Left ventricle myocardium superior (tissue), 1 donor: ENCODE measurements around the gene KCTD10. TPM values are rescaled to one million over a fixed set of nuclear protein-coding genes. Genes with fewer than 3 reads are reported as not detected.
A peak's percentile ranks its signal among the peaks of the same experiment; 100 is the strongest.

Experiments used
- ATAC-seq: fragments of 200-7000 bp; cut with Tn5 transposase; one replicate; pipeline ENCODE4 v1.9.1; 2020; ENCODE audit warnings: mild to moderate bottlenecking, moderate library complexity
- DNase-seq: peaks from one replicate; pipeline ENCODE4 v3.0.0-alpha.2; 2020
- intact Hi-C: fragments of 100-400 bp; cut with micrococcal nuclease; formaldehyde crosslinking; loops from one replicate; pipeline ENCODE4 v1.11.0; 2022
- total RNA-seq: library from RNA; stranded (reverse); fragmentation: NEBNext Ultra II Directional; extraction: Animal tissue kit (Norgen Biotek cat#: 25700); gene quantifications from one replicate; pipeline ENCODE4 v1.2.1, GENCODE V29; 2021
- donor health status: DM: no; HTN: yes; CAD: no; lungs with severe emphysema.

KCTD10 gene
- total RNA-seq, 1 donor from 2014 or later = 29.8 TPM

DNA sequence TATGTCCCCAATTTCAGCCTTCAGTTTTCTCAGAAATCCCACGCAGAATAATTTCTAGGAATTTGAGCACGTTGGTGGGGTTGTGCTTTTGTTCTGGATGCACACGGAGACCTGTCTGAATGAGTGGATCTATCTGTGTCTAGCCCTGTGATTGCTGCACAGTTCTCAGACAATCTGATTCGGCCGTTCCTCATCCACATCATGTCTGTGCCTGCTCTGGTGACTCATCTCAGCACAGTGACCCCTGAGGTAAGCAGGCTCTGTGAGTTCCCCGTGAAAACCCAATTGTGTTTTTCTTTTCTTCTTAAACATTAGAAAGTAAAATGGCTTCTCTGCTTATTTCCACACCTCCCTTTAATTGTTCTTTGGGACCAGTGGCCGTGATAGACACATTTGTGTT, 20.6 kb upstream of the KCTD10 start:
- DNase-seq (no peak), ATAC-seq (no peak)
- intact Hi-C loops = no loop called here

DNA sequence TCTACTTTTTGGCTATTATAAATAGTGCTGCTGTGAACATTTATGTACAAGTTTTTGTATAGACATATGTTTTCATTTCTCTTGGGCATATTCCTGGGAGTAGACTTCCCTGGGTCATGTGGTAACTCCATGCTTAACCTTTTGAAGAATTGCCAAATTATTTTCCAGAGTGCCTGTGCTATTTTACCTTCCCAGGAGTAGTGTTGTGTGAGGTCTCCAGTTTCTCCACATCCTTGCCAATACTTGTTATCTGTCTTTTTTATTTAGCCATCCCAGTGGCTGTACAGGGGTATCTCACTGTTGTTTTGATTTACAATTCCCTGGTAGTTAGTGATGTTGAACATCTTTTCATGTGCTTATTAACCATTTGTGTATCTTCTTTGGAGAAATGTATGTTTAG, 19.2 kb upstream of the KCTD10 start:
- intact Hi-C loops = no loop called here
- ATAC-seq = peak; percentile 19
- no peak for DNase-seq

DNA sequence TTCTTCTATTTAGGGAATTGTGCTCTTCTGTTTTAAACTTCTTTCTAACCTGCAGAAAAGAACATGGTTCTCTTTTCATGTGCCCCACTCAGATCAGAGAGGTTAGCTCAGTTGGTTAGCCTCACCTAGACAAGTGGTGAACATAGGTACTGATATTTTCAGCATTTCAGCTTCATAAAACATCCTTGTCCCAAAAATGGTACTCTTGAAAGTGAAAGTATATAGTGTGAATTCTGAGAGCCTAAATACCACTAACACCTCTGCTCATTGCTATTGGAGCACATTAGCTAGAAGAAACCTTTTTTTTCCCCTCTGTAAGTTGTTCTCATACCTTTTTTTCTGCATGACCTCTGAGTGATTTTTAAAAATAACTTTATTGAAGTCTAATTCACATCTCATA, 17.9 kb upstream of the KCTD10 start:
- ATAC-seq (no peak), DNase-seq (no peak)
- intact Hi-C loops = no loop called here

DNA sequence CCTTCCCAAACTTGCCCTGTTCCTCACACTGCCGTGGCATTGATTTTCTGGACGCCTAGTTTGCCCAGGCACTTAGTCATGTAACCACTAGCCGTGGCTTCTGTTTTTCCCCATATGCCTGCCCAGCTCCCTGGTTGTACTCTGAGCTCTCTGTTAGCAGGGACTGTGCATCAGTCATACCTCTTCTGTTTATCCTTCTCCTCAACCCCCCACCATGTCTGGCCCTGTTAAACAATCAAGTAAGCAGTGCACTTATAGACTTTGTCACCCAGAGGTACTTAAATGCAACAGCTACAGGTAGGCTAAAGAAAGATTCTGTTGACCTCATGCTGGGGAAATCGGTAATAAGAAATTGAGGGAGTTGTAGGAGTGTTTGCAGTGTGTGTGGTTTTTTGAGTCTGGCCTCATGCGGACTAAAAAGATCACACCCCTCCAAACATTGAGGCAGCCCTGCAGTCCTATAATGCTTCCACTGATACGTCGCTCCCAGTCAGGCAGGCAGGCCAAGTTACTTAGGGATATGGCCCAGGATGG, 17.3 kb upstream of the KCTD10 start:
- intact Hi-C loops = no loop called here
- no peak for DNase-seq
- no peak for ATAC-seq

DNA sequence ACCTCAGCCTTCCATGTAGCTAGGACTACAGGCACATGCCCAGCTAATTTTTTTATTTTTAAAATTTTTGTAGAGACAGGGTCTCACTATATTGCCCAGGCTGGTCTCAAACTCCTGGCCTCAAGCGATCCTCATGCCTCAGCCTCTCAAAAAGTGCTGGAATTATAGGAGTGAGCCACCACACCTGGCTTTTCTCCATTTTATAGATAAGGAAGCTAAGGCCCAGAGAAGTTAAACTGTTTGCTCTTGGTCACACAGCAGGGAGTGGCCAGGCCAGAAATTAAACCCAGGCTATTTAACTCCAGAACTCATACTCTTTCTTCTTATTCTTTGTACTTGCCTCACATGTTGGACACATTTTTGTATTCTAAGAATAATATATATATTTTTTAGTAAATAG, 16.8 kb upstream of the KCTD10 start:
- DNase-seq (no peak), ATAC-seq (no peak)
- intact Hi-C loops = no loop called here

DNA sequence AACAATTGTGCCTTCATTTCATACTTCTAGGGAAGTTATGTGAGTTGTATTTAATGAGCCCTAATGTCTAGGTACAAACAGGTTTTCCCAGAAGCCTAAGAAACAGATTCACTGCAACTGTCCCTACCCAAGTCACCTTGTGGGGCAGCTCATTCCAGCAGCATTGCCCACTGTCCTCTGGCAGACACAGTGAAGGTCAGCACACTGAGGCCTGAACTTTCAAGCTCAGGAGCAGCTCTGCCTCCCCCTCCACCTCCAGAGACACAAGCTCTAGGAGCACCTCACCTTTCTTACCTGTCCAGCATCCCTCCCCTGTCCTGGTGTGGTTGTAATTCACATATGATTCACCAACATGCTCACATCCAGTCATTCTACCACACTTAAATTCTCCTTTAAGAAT, 16.0 kb upstream of the KCTD10 start:
- DNase-seq (no peak), ATAC-seq (peak; percentile 77)
- intact Hi-C loops = no loop called here

DNA sequence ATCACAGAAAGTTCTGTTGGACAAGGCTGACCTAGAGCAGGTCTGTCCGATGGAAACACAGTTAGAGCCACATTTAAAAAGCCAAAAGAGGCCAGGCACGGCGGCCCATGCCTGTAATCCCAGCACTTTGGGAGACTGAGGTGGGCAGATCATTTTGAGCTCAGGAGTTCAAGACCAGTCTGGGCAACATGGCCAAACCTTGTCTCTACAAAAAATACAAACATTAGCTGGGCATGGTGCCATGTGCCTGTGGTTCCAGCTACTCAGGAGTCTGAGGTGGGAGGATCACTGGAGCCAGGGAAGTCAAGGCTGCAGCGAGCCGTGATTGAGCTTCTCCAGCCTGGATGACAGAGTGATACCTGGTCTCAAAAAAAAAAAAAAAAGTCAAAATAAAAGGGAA, 15.3 kb upstream of the KCTD10 start:
- DNase-seq = no peak
- ATAC-seq = no peak
- intact Hi-C loops = no loop called here

DNA sequence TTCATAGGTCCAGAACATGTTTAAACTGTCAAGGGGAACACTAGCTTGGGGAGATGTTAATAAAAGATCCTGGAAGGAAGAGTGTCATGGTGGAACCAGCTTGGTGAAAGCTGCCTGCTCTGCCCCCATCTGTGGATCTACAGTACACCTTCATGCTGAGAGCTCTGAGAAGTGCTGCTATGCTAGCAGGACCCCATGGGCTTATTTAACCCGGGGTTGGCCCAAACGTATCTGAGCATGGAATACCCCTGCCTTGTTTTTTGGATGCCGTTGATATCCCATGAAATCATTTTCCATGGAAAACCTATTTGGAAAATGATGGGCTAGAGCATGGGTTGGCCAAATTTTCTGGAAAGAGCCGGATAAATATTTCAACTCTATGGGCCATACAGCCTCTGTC, 14.6 kb upstream of the KCTD10 start:
- DNase-seq (no peak), ATAC-seq (no peak)
- intact Hi-C loops = no loop called here

DNA sequence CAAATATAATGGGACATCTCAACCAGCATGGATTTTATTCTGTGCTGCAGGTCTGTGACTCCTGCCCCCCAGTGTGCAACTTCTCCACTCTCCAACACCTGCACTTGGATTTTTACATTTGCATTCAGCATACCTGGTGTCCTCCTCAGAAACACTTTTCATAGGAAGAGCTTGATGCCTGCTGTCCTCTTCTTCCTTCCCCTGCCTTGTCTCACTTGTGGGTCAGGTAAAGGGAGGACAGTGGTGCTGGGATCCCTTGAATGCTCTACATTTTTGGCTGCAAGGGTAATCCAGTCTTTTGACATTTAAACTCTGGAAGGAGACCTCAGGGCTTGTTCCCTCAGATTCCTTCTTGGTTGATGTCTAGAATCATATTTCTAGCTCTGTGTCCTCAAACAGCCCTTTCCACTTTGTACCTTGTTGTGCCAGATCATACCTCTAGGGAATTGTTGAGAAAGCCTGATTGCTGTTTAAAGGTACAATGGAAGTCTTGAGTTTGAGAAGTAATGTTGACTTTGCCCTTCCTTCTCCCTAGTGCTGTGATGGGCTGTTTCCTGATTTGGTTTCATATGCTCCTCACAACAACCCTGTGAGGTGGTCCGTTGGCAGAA, 13.0 kb upstream of the KCTD10 start:
- no peak for DNase-seq
- intact Hi-C loops = no loop called here
- no peak for ATAC-seq

DNA sequence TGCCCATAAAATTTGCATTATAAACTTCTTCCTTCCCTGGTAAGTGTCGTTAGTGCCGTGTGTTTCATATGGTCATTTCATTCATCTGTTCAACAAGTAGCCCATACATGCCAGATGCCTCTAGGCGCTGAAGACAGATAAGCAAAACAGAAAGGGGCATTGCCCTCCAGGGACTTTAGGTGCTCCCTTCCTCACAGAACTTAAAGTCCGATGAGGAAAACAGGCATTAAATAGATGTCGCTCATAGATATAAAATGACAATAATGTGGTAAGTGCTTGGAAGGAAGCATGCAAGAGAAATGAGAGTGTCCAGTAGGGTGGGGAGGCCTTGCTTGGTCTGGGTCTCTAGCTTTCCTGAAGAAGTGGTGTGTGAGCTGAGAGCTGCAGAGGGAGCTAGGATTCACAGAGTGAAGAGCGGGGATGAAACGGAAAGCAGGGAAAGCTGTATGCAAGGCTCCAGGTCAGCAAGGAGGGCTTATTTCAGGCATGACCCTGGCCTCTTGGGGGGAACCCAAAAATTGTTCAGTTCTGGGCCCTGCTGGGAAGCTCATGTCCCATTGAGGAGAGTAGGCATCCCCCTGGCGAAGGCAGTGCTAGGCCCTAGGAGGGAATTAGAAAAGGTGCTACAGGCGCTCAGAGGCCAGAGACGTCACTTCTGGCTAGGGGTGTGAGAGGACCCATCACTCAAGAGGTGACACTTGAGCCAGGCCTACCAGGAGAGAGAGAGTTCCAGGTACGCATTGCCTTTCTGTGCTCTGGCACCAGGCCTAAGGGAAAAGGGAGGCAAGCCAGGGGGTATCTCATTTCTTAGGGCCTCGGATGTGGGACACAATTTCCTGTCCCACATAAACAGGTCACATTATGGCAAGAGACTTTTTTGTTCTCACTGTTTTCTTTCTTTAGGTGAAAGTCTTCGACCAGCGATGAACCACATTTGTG, 12.2 kb upstream of the KCTD10 start:
- ATAC-seq = no peak
- intact Hi-C loops = no loop called here
- DNase-seq = no peak

DNA sequence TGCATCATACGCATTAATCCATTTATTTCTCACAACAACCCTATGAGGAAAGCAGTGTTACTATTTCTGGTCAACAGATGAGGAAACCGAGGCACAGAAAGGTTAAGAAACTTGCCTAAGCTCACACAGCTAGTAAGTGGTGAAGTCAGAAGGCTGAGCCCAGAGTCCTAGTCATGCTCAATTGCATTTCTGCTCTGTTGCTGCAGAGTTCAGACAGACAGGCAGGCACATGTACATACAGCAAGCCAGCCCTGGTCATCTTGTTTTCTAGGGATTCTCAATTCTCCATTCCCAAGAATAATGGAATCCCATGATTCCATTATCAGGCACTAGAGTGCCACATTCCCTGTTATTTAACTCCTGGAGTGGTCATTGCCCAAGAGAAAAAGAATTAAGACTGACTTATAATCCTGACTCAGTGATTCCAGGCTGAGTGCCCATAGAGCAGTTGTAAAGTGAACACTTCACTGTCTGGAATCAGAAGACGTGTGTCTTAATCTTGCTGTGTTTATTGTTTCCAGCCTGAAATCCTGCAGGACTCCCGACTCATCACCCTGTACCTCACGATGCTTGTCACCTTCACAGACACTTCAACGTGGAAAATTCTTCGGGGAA, 11.1 kb upstream of the KCTD10 start:
- no peak for ATAC-seq

DNA sequence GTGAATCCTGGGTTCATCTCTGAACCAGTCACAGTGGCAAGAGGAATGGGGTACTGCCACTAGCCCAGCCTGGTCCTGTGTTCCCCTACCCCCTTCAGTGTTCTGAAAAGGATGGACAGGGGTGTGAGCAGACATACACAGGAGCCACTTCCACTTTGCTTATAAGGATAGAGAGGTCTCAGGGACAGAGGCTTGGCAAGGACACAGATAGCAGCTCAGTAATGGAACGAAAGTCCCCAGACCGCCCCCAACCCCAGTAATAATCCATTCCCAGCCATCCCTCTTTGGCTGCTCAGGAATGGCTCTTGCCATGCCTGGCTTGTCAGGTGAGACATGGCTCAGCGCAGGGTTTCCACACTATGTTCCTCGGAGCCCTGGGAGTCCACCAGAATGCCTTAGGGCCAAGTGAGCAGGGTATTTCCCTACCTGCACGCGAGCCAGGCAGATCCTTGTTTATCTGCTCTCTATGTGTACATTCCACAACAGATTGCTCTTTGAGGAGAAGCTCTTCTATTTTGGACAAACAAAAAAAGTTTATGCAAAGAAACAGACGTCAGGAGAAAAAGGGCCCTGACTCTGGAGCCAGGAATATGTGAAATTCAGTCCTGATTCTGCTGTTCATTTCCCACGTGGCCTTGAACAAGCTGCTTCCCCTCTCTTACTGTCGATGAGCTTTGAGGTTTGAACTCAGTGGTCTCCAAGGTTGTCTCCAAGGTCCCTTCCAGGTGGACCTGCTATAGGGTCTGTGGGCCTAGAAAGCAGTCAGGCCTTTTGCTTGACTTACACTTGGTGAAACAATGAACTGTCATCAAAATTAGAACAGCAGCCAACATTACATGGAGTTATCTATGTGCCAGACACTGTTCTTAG, 10.3 kb upstream of the KCTD10 start:
- DNase-seq (no peak), ATAC-seq (no peak)
- intact Hi-C loops = no loop called here

More for the DNA sequence above, 11.1 kb upstream of the KCTD10 start:
- intact Hi-C loops = no loop called here
- no peak for DNase-seq

DNA sequence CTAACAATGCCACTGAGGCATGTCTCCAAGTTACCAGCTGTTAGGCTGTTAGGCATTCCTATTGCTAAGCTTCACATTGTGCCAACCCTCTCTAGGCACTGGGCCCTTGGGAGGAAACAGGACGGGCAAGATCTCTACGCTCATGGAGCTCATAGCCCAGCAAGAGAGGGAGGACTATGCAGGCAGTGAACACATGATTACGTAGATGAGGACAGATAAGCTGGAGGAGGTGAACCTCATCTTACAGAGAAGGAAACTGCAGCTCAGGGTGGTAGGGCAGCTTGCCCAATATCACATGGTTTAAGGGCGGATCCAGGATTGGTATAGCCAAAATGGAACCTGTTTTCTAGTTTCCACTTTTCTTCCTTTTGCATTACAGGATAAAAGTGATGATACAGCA, 8.1 kb upstream of the KCTD10 start:
- no peak for ATAC-seq
- no peak for DNase-seq
- intact Hi-C loops = no loop called here

DNA sequence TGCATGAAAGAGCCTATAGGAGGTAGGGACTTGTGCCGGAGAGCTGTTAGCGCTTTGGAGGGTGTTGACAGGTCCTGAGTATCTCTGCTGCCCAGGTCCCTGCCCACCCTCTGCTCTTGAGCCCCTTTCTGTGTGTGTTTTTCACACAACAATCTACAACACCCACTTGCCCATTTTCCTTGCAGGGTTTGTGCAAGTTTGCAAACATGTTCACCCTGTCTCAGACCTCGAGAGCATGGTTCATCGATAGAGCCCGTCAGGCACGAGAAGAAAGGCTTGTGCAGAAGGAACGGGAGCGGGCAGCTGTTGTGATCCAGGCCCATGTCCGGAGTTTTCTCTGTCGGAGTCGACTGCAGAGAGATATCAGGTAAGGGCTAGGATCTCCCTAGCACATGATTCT, 6.2 kb upstream of the KCTD10 start:
- intact Hi-C loops = no loop called here
- DNase-seq (no peak), ATAC-seq (no peak)

DNA sequence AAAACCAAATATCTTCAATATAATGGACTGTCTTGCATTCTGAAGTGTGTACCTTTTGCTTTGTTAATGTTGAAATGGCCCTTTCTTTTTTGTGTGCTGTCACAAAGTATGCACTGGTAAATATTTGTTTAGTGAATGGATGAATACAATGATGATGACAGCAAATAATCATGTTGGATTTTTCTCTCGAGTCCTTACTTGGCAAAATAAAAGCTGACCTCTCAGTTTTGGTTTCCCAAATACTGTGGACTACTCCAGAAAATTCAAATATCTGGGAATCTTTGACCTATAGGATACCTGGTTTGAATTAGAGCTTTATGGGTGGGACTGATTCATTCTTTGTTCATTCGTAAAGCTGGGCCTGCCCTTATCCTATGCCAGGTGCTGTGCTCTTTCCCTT, 5.8 kb upstream of the KCTD10 start:
- no peak for ATAC-seq
- intact Hi-C loops = no loop called here
- DNase-seq = no peak

DNA sequence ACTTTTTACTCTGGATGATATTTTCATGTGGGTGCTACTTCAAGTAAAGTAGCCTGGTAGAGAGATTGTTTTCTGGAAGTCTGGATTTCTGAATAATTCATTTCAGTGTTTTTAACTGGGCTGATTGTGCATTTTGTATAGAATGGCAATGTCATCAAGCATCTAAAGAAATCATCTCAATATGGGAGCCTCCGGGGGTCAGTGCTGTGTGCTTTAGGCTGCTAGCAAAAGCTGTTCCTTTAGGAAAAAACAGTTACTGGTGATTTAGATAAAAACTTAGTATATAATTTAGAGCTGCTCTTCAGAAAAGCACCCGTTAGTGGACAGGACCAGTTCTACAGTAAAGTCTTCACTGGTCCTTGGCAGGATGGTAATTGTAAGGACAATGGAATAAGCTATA, 5.4 kb upstream of the KCTD10 start:
- intact Hi-C loops = no loop called here
- no peak for DNase-seq
- no peak for ATAC-seq

DNA sequence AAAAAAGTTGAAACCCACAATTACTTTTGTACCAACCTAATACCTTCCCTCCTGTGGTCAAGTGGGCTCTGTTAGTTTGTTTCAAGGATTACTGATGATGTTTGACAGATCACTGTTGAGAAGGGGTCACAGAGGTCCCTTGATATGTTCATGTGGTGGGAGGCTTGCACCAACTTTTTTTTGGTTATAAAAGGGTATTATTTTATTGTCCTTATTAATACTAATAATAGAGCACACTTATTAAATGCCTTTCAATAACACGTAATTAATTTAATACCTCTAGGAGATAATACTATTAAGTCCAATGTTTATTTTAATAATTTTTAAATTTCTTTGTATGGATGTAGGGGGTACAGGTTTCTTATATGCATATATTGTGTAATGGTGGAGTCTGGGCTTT, 4.8 kb upstream of the KCTD10 start:
- intact Hi-C loops = no loop called here
- ATAC-seq (no peak), DNase-seq (no peak)

DNA sequence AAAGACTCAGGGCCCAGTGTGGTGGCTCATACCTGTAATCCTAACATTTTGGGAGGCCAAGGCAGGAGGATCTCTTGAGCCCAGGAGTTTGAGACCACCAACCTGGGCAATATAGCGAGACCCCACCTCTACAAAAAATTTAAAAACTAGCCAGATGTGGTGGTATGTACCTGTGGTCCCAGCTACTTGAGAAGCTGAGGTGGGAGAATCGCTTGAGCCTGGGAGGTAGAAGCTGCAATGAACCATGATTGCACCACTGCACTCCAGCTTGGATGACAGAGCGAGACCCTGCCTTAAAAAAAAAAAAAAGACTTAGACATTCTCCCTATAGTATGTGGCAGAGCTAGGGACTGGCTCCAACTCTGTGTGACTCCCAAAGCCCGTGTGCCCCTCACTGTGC, 3.3 kb upstream of the KCTD10 start:
- DNase-seq (no peak), ATAC-seq (no peak)
- intact Hi-C loops = no loop called here

DNA sequence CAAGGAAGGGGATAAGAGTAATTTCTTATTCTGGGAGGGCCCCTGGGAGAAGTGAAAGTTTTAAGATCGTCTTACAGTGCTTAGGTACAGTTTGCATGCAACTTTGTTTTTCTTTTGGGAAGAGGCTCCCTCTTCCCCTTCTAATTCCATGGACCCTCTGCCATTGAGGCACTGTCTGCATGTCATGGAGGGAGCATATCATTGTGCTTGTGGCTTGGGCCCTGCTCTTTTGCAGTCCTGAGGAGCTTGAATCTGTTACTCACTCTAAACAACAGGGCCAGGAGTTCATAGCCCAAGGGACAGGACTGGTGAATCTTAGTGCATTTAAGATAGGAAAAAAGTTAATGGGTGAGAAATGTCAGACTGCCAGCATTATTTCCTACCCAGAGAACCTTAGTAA, 2.7 kb upstream of the KCTD10 start:
- ATAC-seq = no peak
- intact Hi-C loops = no loop called here

DNA sequence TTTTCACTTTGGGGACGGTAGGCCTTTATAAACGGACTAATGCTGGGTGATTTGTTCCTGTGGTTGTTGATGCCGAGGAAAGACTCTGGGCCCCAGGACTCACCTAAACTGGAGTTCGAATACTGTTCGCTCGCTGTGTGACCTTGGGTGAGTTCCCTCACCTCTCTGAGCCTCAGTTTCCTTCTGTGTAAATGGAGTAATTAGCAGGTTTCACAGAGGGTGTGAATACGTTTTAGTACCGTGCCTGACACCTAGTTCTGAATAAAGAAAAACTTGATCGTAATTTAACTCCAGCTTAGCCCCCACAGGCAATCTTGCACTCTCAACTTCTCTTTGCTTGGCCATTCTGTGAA, 839 bp upstream of the KCTD10 start:
- DNase-seq (no peak), ATAC-seq (no peak)
- intact Hi-C loops = no loop called here

More for the DNA sequence above, 2.7 kb upstream of the KCTD10 start:
- no peak for DNase-seq
